H1 (cell line): Measurements from ENCODE around the gene ZNF516. TPM values are rescaled to one million over a fixed set of nuclear protein-coding genes. Genes with fewer than 3 reads are reported as not detected.
A peak's percentile ranks its signal among the peaks of the same experiment; 100 is the strongest.

Experiments used
- CTCF ChIA-PET: fragments of 300-600 bp; sonication (Branson Sonifier 250); formaldehyde crosslinking; loops from one replicate; lab custom pipeline; 2021; ENCODE audit not compliant: partially characterized antibody; lab: Charles Lee
- POLR2A ChIA-PET: fragments of 300-600 bp; sonication (Branson Sonifier 250); formaldehyde crosslinking; loops from one replicate; lab custom pipeline; 2021; ENCODE audit warnings: inconsistent platforms; ENCODE audit not compliant: partially characterized antibody; lab: Charles Lee
- DNase-seq, 2 experiments: peaks; one replicate each; pipeline versions ENCODE4 v3.0.0 to v3.0.0-alpha.2; 2010 to 2022; ENCODE audit warnings: low spot score in 2 of 2, low read depth in 1 of 2, mixed read lengths in 1 of 2
- FAIRE-seq: peaks from 2 replicates; lab custom pipeline; 2011; peaks lifted over from hg19 to GRCh38; lab: Jason Lieb, UNC
- H2AFZ ChIP-seq: 2 replicates; pipeline ENCODE4 v1.8.1; 2012; ENCODE audit warnings: low read length, inconsistent platforms
- H2AK5ac ChIP-seq: 2 replicates; pipeline ENCODE4 v1.6.1; 2013; ENCODE audit warnings: low read depth, low read length
- H2BK120ac ChIP-seq: replicated peaks from 2 replicates; pipeline ENCODE3; 2013; ENCODE audit warnings: low read depth, low read length, inconsistent platforms
- H2BK12ac ChIP-seq: 2 replicates; pipeline ENCODE4 v1.6.1; 2013; ENCODE audit warnings: low read depth, low read length
- H2BK15ac ChIP-seq: 2 replicates; pipeline ENCODE4 v1.6.1; 2013; ENCODE audit warnings: low read length
- H2BK20ac ChIP-seq: 2 replicates; pipeline ENCODE4 v1.6.1; 2013; ENCODE audit warnings: low read length
- H2BK5ac ChIP-seq: 2 replicates; pipeline ENCODE4 v1.6.1; 2013; ENCODE audit warnings: low read depth, low read length
- H3K14ac ChIP-seq: 2 replicates; pipeline ENCODE4 v1.6.1; 2013; ENCODE audit warnings: inconsistent platforms; ENCODE audit not compliant: insufficient read length
- H3K18ac ChIP-seq: 2 replicates; pipeline ENCODE4 v1.6.1; 2013; ENCODE audit warnings: low read length; ENCODE audit errors: extremely low read depth
- H3K23ac ChIP-seq: 2 replicates; pipeline ENCODE4 v1.6.1; 2013; ENCODE audit warnings: inconsistent platforms; ENCODE audit not compliant: insufficient read length
- H3K23me2 ChIP-seq: 2 replicates; pipeline ENCODE4 v1.6.1; 2013; ENCODE audit warnings: low read depth, low read length
- H3K27ac ChIP-seq: 2 replicates; pipeline ENCODE4 v1.6.1; 2011; ENCODE audit warnings: low read depth, low read length, inconsistent platforms
- H3K27me3 ChIP-seq, 4 experiments: replicated peaks in 1 of 4; 1 replicate in 1 of 4; 2 replicates in 3 of 4; pipeline versions ENCODE4 v1.6.1 to v1.8.1; 2011 to 2013; ENCODE audit warnings: low read length in 3 of 4, mild to moderate bottlenecking in 3 of 4, inconsistent platforms in 2 of 4, mixed read lengths in 2 of 4, moderate library complexity in 1 of 4; ENCODE audit not compliant: control insufficient read depth in 3 of 4, insufficient read depth in 3 of 4; ENCODE audit errors: extremely low read depth in 1 of 4
- H3K36me3 ChIP-seq, 4 experiments: 2 replicates each; pipeline versions ENCODE4 v1.6.1 to v1.8.1; 2011 to 2013; ENCODE audit warnings: mild to moderate bottlenecking in 4 of 4, low read length in 3 of 4, moderate library complexity in 2 of 4, control low read depth in 1 of 4, inconsistent platforms in 1 of 4; ENCODE audit not compliant: insufficient read depth in 4 of 4, control insufficient read depth in 2 of 4
- H3K4ac ChIP-seq: replicated peaks from 2 replicates; pipeline ENCODE3; 2013; ENCODE audit warnings: low read length, low read depth, mixed read lengths, inconsistent platforms; ENCODE audit not compliant: insufficient read length
- H3K4me1 ChIP-seq, 4 experiments: replicated peaks in 1 of 4; 1 replicate in 1 of 4; 2 replicates in 3 of 4; pipeline versions ENCODE4 v1.6.1 to v1.8.1; 2011 to 2013; ENCODE audit warnings: low read length in 3 of 4, inconsistent platforms in 2 of 4, mixed read lengths in 1 of 4; ENCODE audit not compliant: insufficient read depth in 4 of 4, control insufficient read depth in 3 of 4
- H3K4me2 ChIP-seq, 2 experiments: 2 replicates each; pipeline versions ENCODE4 v1.6.1 to v1.8.1; 2011 to 2013; ENCODE audit warnings: low read depth in 2 of 2, low read length in 2 of 2, control low read depth in 1 of 2, inconsistent platforms in 1 of 2, mild to moderate bottlenecking in 1 of 2; ENCODE audit not compliant: insufficient read depth in 1 of 2
- H3K4me3 ChIP-seq, 4 experiments: fragments of 200-600, 300-600 bp in 1 of 4; sonication (generic), shearing (Covaris generic), sonication (Bioruptor Twin) in 1 of 4; 2 replicates each; pipeline versions ENCODE4 v1.5.1 to v1.8.1; 2011 to 2016; ENCODE audit warnings: low read length in 4 of 4, low read depth in 3 of 4, control low read depth in 2 of 4, inconsistent platforms in 2 of 4, mild to moderate bottlenecking in 2 of 4, mixed read lengths in 1 of 4, moderate library complexity in 1 of 4; ENCODE audit not compliant: insufficient read depth in 2 of 4; ENCODE audit errors: extremely low read depth in 1 of 4
- H3K56ac ChIP-seq: replicated peaks from 2 replicates; pipeline ENCODE3; 2013; ENCODE audit warnings: low read depth, mild to moderate bottlenecking, mixed read lengths, low read length, inconsistent platforms; ENCODE audit not compliant: insufficient read length
- H3K79me1 ChIP-seq: 2 replicates; pipeline ENCODE4 v1.6.1; 2013; ENCODE audit warnings: low read depth, low read length, control low read depth
- H3K79me2 ChIP-seq, 2 experiments: 2 replicates each; pipeline versions ENCODE4 v1.6.1 to v1.8.1; 2012 to 2013; ENCODE audit warnings: low read length in 2 of 2, mild to moderate bottlenecking in 2 of 2, inconsistent platforms in 1 of 2; ENCODE audit not compliant: insufficient read depth in 2 of 2, control insufficient read depth in 1 of 2
- H3K9ac ChIP-seq, 4 experiments: replicated peaks in 1 of 4; 1 replicate in 1 of 4; 2 replicates in 3 of 4; pipeline versions ENCODE4 v1.6.1 to v1.8.1; 2011 to 2013; ENCODE audit warnings: low read depth in 3 of 4, low read length in 3 of 4, control low read depth in 2 of 4, mild to moderate bottlenecking in 2 of 4, moderate library complexity in 2 of 4, inconsistent platforms in 1 of 4; ENCODE audit errors: extremely low read depth in 1 of 4
- H3K9me3 ChIP-seq, 2 experiments: 2 replicates each; pipeline versions ENCODE4 v1.6.1 to v1.8.1; 2012 to 2013; ENCODE audit warnings: mild to moderate bottlenecking in 2 of 2, moderate library complexity in 2 of 2, control low read depth in 1 of 2, inconsistent platforms in 1 of 2, low read depth in 1 of 2, low read length in 1 of 2, mixed read lengths in 1 of 2; ENCODE audit not compliant: insufficient read depth in 2 of 2
- H4K20me1 ChIP-seq, 2 experiments: replicated peaks in 1 of 2; 2 replicates each; pipeline versions ENCODE3 to v1.8.1; 2011 to 2013; ENCODE audit warnings: inconsistent platforms in 2 of 2, low read length in 2 of 2, mild to moderate bottlenecking in 1 of 2; ENCODE audit not compliant: insufficient read depth in 2 of 2, control insufficient read depth in 1 of 2
- H4K5ac ChIP-seq: 2 replicates; pipeline ENCODE4 v1.6.1; 2013; ENCODE audit warnings: low read length, low read depth, mixed read lengths, inconsistent platforms; ENCODE audit not compliant: insufficient read length
- H4K8ac ChIP-seq: 2 replicates; pipeline ENCODE4 v1.8.0; 2013; ENCODE audit warnings: mild to moderate bottlenecking, moderate library complexity, low read length, inconsistent platforms; ENCODE audit not compliant: insufficient read depth; ENCODE audit errors: extremely low read depth
- H4K91ac ChIP-seq: replicated peaks from 2 replicates; pipeline ENCODE3; 2013; ENCODE audit warnings: low read length, mixed read lengths, inconsistent platforms; ENCODE audit not compliant: insufficient read length
- BCL11A ChIP-seq, 2 experiments: IDR thresholded peaks; one replicate each; pipeline ENCODE4 v1.6.1; 2011; ENCODE audit warnings: low read depth in 2 of 2, low read length in 2 of 2, mild to moderate bottlenecking in 2 of 2
- WGBS, 2 experiments: shearing (Covaris generic) in 1 of 2; methylation state at CpG; one replicate each; pipeline versions ENCODE4 v1.1.6 to v1.1.7; 2013 to 2015; ENCODE audit warnings: low lambda C conversion rate in 2 of 2, mixed read lengths in 2 of 2, inconsistent platforms in 1 of 2, low coverage in 1 of 2, missing lambda C conversion rate in 1 of 2; ENCODE audit not compliant: insufficient replicate concordance in 2 of 2, insufficient coverage in 1 of 2, insufficient read length in 1 of 2; ENCODE audit errors: extremely low coverage in 1 of 2, missing lambda C conversion rate in 1 of 2; 5-methylcytosine and 5-hydroxymethylcytosine counted together
- polyA plus RNA-seq, 7 experiments: library from polyadenylated mRNA; depleted of rRNA in 3 of 7; stranded (reverse) in 5 of 7; unstranded in 2 of 7; fragments of >200 nt in 5 of 7; fragments of 200-250 nt in 2 of 7; gene quantifications; 1 replicate in 5 of 7; 2 replicates in 1 of 7; 4 replicates in 1 of 7; pipeline versions ENCODE4 v1.2.1 to v1.2.3, GENCODE V29; 2011 to 2013; ENCODE audit warnings: missing spikeins in 2 of 7, mixed read lengths in 2 of 7
- total RNA-seq: library from RNA; stranded (reverse); fragmentation: NEBNext Ultra II Directional; extraction: Animal tissue kit (Norgen Biotek cat#: 25700); gene quantifications from 2 replicates; pipeline ENCODE4 v1.2.1, GENCODE V29; 2021

Gene ZNF516
- total and polyA plus RNA-seq, 2 of the 8 experiments (the other 6 are each of a cell fraction or from before 2014, with no cell fraction given) = 7.3 to 17.0 TPM

- no peak for FAIRE-seq
- TF ChIP-seq BCL11A (IDR thresholded peaks at IDR 0.05; ENCODE audit: low read depth in 2 of 2, low read length in 2 of 2) = no peak
These were observed 137.3 kb downstream of the ZNF516 start for GRCh38 chr18:76357585-76358260.

More at GRCh38 chr18:76357585-76358260, 137.3 kb downstream of the ZNF516 start:
- ChIA-PET CTCF (no interaction called here), POLR2A (no interaction called here)
- 80% methylated on average over 12 of the region's 12 CpGs; no CpG with 5 or more reads in 1 of the 2 experiments for WGBS, 2 experiments
- Histone ChIP-seq H3K4me1 (peaks cover 0 to 6% (median 2%) of the 10 kb centered on the region in 4 experiments; a peak in 3 of 7 replicates), H3K9ac (no peak overlapping the region), H2AFZ (no peak overlapping the region), H2BK12ac (no peak overlapping the region), H4K8ac (peak overlapping the region; percentile 42; the same call in 1 of the 2 replicates), H3K56ac (no peak overlapping the region), H4K20me1 (no peaks in the 10 kb centered on the region), H3K23ac (no peak overlapping the region), H3K79me2 (no peaks in the 10 kb centered on the region), H4K91ac (no peak overlapping the region), H3K14ac (no peak overlapping the region), H3K4me2 (no peak overlapping the region), H3K36me3 (peaks cover 0 to 3% (median 1%) of the 10 kb centered on the region in 4 experiments; a peak in 3 of 8 replicates), H2BK120ac (no peak overlapping the region), H2AK5ac (no peak overlapping the region), H3K27me3 (no peaks in the 10 kb centered on the region), H3K18ac (no peak overlapping the region), H2BK15ac (no peak overlapping the region), H2BK5ac (no peak overlapping the region), H3K9me3 (no peaks in the 10 kb centered on the region), H3K27ac (no peak overlapping the region), H3K4me3 (no peak overlapping the region), H3K23me2 (no peaks in the 10 kb centered on the region), H3K4ac (no peak overlapping the region), H3K79me1 (no peaks in the 10 kb centered on the region), H2BK20ac (no peak overlapping the region), H4K5ac (no peak overlapping the region)
- DNase-seq = no peak
